Heart right ventricle (tissue), 16 donors: ENCODE results near the gene CABP7. TPM values are rescaled to one million over a fixed set of nuclear protein-coding genes. Genes with fewer than 3 reads are reported as not detected.

Source experiments
- ATAC-seq, 8 donors: fragments of 200-7000 bp; cut with Tn5 transposase; one replicate each; pipeline ENCODE4 v1.9.1; 2020; ENCODE audit warnings: mild to moderate bottlenecking in 8 of 8, moderate library complexity in 8 of 8, moderate number of reproducible peaks in 1 of 8
- DNase-seq, 2 donors: peaks; one replicate each; pipeline ENCODE4 v3.0.0-alpha.2; 2020
- H3K27ac ChIP-seq, 10 donors: fragments of 200-600 bp; sonication (generic) in 2 of 10; one replicate each; pipeline versions ENCODE4 v1.5.0 to v1.8.0; 2020 to 2022; ENCODE audit warnings: mild to moderate bottlenecking in 3 of 10
- H3K27me3 ChIP-seq, 7 donors: fragments of 200-600 bp; one replicate each; pipeline ENCODE4 v1.8.0; 2021 to 2022; ENCODE audit warnings: mild to moderate bottlenecking in 2 of 7
- H3K36me3 ChIP-seq, 9 donors: fragments of 200-600 bp; sonication (generic) in 1 of 9; one replicate each; pipeline versions ENCODE4 v1.5.0 to v1.8.0; 2020 to 2022; ENCODE audit warnings: mild to moderate bottlenecking in 2 of 9
- H3K4me1 ChIP-seq, 9 donors: fragments of 200-600 bp; sonication (generic) in 1 of 9; one replicate each; pipeline versions ENCODE4 v1.5.0 to v1.8.0; 2020 to 2022; ENCODE audit warnings: mild to moderate bottlenecking in 4 of 9
- H3K4me3 ChIP-seq, 10 donors: fragments of 200-600 bp; sonication (generic) in 2 of 10; one replicate each; pipeline versions ENCODE4 v1.5.0 to v1.8.0; 2020 to 2022; ENCODE audit warnings: mild to moderate bottlenecking in 7 of 10, moderate library complexity in 2 of 10
- H3K9me3 ChIP-seq, 11 donors: fragments of 200-600 bp in 10 of 11; sonication (generic) in 2 of 11; one replicate each; pipeline versions ENCODE4 v1.5.0 to v1.8.0; 2013 to 2022; ENCODE audit warnings: mild to moderate bottlenecking in 2 of 11, control low read depth in 1 of 11, moderate library complexity in 1 of 11
- CTCF ChIP-seq, 9 donors: fragments of 200-600 bp; sonication (generic) in 2 of 9; IDR thresholded peaks; one replicate each; pipeline versions ENCODE4 v1.5.0 to v1.8.0; 2021 to 2022; ENCODE audit warnings: antibody characterized with exemption in 9 of 9, mild to moderate bottlenecking in 5 of 9, moderate library complexity in 1 of 9
- WGBS, 2 donors: extraction: QIAGEN DNeasy Blood & Tissue Kit; methylation state at CpG; one replicate each; pipeline ENCODE4 v1.1.7; 2013; ENCODE audit warnings: inconsistent platforms in 1 of 2; 5-methylcytosine and 5-hydroxymethylcytosine counted together
- intact Hi-C, 10 donors: fragments of 100-400 bp; cut with DNase I; formaldehyde crosslinking; loops; one replicate each; pipeline versions ENCODE4 v1.11.1 to v1.14.2; 2022
- polyA plus RNA-seq, 2 donors: library from polyadenylated mRNA; stranded (reverse); fragments of 200-250 nt; gene quantifications; one replicate each; pipeline ENCODE4 v1.2.3, GENCODE V29; 2013
- total RNA-seq, 10 donors: library from RNA; stranded (reverse); fragmentation: NEBNext Ultra II Directional in 3 of 10; extraction: Animal tissue kit (Norgen Biotek cat#: 25700) in 3 of 10; gene quantifications; one replicate each; pipeline versions ENCODE4 v1.2.1 to v1.2.4, GENCODE V29; 2021 to 2023
- donor health status: Arrhythmogenic right ventricular cardiomyopathy.
- donor health status: ischemic (EF 13 %, LVEDD 7.1; RV severe dilation, severe dysfunction).
- donor health status: healthy with polysubstance abuse.
- donor health status: DM: no; HTN: yes; CAD: no.
- donor health status: DM: no; HTN: no; CAD: no.
- donor health status: ischemic (EF 25% LVEDD 6.9; RV normal size, moderate dysfunction).
- donor health status: ischemic (EF 25% LVEDD 5.7; RV mildly dilated, moderate dysfunction).
- donor health status: healthy.
- donor health status: DM: yes; HTN: yes; CAD: no.
- donor health status: Ischemic cardiomyopathy.
- donor health status: ischemic (EF 35%, LVEDD 5.7; RV mildly dilated, moderate dysfunction).
- donor health status: nonischemic (EF 11% LVEDD 7.7; RV severe dilation, severe dysfunction).
- donor health status: DM: yes; HTN: yes; CAD: no.
- donor health status: PGD.
- donor health status: ischemic (EF 29% LVEDD 5.4; RV normal size, mild dysfunction).
- donor health status: nonischemic (EF 23%, LVEDD 6.1; RV moderate dilation, normal function).

CABP7 gene
- total and polyA plus RNA-seq, 12 donors, result 0.07 to 0.15 TPM; not detected in 10

GRCh38 chr22:29704528-29705285 is 15.1 kb upstream of the CABP7 start:
- H3K9me3 ChIP-seq, result no peaks in the 10 kb centered on the region
- no peak for DNase-seq
- peaks cover 0 to 58% (median 39%) of the 10 kb centered on the region in 7 donors for H3K27me3 ChIP-seq
- intact Hi-C loops, result loop anchor here in 1 of 10 donors (5.0 kb wide), 1 partner anchor 303 kb away; no protein-coding TSS in a partner anchor
- WGBS, 2 donors, result 19 to 24% methylated on average over 14 of the region's 14 CpGs
- TF ChIP-seq CTCF (IDR thresholded peaks at IDR 0.05), result no peak
- H3K27ac ChIP-seq, result no peak overlapping the region
- peak in 3 of 8 donors; percentile 26 to 49 (median 32) for ATAC-seq
- peaks cover 0 to 30% (median 11%) of the 10 kb centered on the region in 9 donors for H3K4me1 ChIP-seq
- H3K36me3 ChIP-seq, result no peaks in the 10 kb centered on the region
- no peak overlapping the region for H3K4me3 ChIP-seq

GRCh38 chr22:29705651-29706050 is 14.2 kb upstream of the CABP7 start:
- no peak overlapping the region for H3K27ac ChIP-seq

GRCh38 chr22:29706486-29706885 is 13.3 kb upstream of the CABP7 start:
- TF ChIP-seq CTCF (IDR thresholded peaks at IDR 0.05), result no peak
- intact Hi-C loops, result no loop called here
- no peaks in the 10 kb centered on the region for H3K36me3 ChIP-seq
- H3K27ac ChIP-seq, result no peak overlapping the region
- DNase-seq (no peak), ATAC-seq (no peak)
- no peak overlapping the region for H3K4me3 ChIP-seq
- no peaks in the 10 kb centered on the region for H3K9me3 ChIP-seq
- H3K4me1 ChIP-seq, result peaks cover 0 to 30% (median 8%) of the 10 kb centered on the region in 9 donors
- H3K27me3 ChIP-seq, result peaks cover 0 to 63% (median 36%) of the 10 kb centered on the region in 7 donors
- WGBS, 2 donors, result 36 to 39% methylated on average over 9 of the region's 9 CpGs

More at GRCh38 chr22:29705651-29706050, 14.2 kb upstream of the CABP7 start:
- H3K4me3 ChIP-seq, result no peak overlapping the region
- 80 to 83% methylated on average over 7 of the region's 7 CpGs for WGBS, 2 donors
- intact Hi-C loops, result no loop called here
- no peak for ATAC-seq
- TF ChIP-seq CTCF (IDR thresholded peaks at IDR 0.05), result no peak
- H3K9me3 ChIP-seq, result no peaks in the 10 kb centered on the region
- DNase-seq, result no peak
- no peaks in the 10 kb centered on the region for H3K36me3 ChIP-seq
- H3K4me1 ChIP-seq, result peaks cover 0 to 30% (median 11%) of the 10 kb centered on the region in 9 donors
- H3K27me3 ChIP-seq, result peaks cover 0 to 66% (median 36%) of the 10 kb centered on the region in 7 donors

GRCh38 chr22:29707010-29707409 is 12.8 kb upstream of the CABP7 start:
- H3K27me3 ChIP-seq, result peaks cover 0 to 59% (median 37%) of the 10 kb centered on the region in 7 donors
- no peak overlapping the region for H3K27ac ChIP-seq
- ATAC-seq (no peak), DNase-seq (no peak)
- H3K4me1 ChIP-seq, result peaks cover 0 to 26% (median 5%) of the 10 kb centered on the region in 9 donors
- no peak for TF ChIP-seq CTCF (IDR thresholded peaks at IDR 0.05)
- no peak overlapping the region for H3K4me3 ChIP-seq
- 58 to 66% methylated on average over 18 of the region's 18 CpGs for WGBS, 2 donors
- H3K36me3 ChIP-seq, result no peaks in the 10 kb centered on the region
- H3K9me3 ChIP-seq, result no peaks in the 10 kb centered on the region
- intact Hi-C loops, result no loop called here
